ENCODE data around the gene OR2T27. TPM values are rescaled to one million over a fixed set of nuclear protein-coding genes. Genes with fewer than 3 reads are reported as not detected.
"Not testable (repeated sequence)": the region's sequence is repeated elsewhere in the genome, so short reads cannot be mapped to it uniquely, and the experiment has no call there.

OR2T27 gene
- total RNA-seq, 1 experiment from 2014 or later: not detected

DNA sequence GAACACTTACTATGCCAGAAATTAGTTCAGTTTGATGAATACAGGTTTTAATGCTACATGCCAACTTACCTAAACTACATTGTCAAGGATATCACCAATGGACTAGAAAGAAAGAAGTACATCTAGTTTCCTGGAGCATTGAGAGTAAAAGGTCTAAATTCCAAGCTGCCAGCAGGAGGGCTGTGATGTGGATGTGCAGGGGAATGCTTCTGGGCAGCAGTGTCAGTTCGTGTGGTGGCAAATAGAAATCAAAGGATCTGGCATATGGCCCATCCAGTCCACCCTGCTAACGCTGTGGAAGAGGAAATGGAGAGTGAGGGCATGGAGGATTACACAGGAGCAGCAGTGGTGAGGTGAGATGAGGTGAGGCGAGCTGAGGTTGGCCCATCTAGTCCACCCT is 10.2 kb downstream of the OR2T27 start, which contains the start of gene OR2T35:
TSS of gene OR2T35 (minus strand) at position 101 of the 400 bp plus-strand sequence. CDS start 6,020 bp downstream, outside the sequence.
- H3K36me3 Mint-ChIP-seq; ATAC-seq; CTCF ChIA-PET; H3K27me3 Mint-ChIP-seq (ENCODE audit: low read depth); POLR2A ChIA-PET; H3K27ac Mint-ChIP-seq; DNase-seq (ENCODE audit: low spot score); H3K4me3 Mint-ChIP-seq; H3K4me1 Mint-ChIP-seq: not testable (repeated sequence)
- H3K9me3 Mint-ChIP-seq: peaks cover 14% of the 10 kb centered on the region

DNA sequence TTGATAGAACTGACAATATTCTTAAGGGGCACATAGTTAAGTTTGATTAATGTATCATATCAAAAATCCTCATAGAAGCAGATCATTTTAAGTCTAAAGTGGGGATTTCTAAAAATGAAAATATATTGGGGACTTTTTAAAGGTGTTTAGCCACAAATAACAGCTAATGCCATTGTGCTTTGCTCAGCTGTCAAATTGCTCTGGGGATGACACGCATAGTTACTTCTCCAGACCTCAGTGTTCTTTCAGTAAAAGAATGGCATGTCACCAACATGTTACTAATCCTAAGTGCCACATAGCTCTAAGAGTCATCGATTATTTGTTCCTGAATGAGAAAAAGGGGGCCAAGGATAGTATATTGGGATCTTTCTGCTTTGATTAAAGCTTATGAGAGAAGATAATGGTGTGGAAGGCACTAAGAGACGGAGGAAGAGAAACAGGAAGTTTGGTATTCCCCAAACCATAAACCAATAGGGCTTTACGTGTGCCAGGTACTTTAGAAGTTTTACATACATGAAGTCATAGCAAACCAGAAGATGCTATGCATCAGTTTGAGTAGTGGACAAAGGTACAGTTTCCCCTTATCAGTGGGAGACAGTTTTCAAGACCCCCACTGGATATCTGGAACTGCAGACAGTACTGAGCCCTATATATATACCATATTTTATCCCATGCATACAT is 12.2 kb downstream of the OR2T27 start:
- ATAC-seq; POLR2A ChIA-PET; CTCF ChIA-PET; H3K27ac Mint-ChIP-seq; H3K27me3 Mint-ChIP-seq (ENCODE audit: low read depth); H3K4me1 Mint-ChIP-seq; H3K9me3 Mint-ChIP-seq; H3K36me3 Mint-ChIP-seq; DNase-seq (ENCODE audit: low spot score); H3K4me3 Mint-ChIP-seq: not testable (repeated sequence)

DNA sequence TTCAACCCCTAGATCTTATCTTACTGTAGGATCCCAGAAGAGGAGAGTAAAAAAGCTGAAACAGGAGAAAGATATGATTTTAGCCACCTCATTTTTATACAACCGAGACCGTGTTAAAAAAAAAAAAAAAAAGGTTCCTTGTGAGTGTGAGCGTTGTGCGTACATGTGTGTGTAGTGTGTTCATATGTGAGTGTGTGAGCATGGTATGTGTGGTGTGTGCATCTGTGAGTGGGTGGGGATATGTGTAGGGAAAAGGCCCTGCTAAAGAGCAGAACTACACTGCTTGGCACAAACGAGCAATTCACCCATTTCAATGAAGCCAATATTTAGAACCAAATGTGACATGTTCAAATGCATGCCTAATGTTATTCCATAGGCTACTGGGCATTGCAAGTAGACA is 13.7 kb downstream of the OR2T27 start:
- H3K4me1 Mint-ChIP-seq; DNase-seq (ENCODE audit: low spot score); H3K27ac Mint-ChIP-seq; H3K9me3 Mint-ChIP-seq; H3K4me3 Mint-ChIP-seq; POLR2A ChIA-PET; H3K27me3 Mint-ChIP-seq (ENCODE audit: low read depth); H3K36me3 Mint-ChIP-seq; CTCF ChIA-PET; ATAC-seq: not testable (repeated sequence)

DNA sequence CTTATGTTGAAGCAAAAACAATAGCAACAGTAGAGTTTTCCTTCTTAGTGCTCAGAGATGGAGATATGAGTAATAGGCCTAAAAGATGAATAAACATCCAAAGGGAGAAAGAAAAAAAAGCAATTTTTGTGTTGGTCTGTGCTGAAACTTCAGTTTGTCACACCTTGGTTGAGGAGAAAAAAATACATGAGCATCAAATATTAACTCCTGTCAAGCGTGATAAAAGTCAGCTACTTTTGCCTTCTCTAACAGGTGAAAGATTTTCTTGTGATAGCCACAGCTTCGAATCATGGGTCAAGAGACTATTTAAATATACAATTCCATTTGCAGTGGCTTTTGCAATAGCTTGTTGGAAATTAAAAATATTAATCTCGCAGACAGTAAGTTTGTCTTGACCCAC is 14.4 kb downstream of the OR2T27 start:
- POLR2A ChIA-PET; DNase-seq (ENCODE audit: low spot score); H3K27ac Mint-ChIP-seq; H3K9me3 Mint-ChIP-seq; ATAC-seq; H3K36me3 Mint-ChIP-seq; H3K4me3 Mint-ChIP-seq; CTCF ChIA-PET; H3K4me1 Mint-ChIP-seq; H3K27me3 Mint-ChIP-seq (ENCODE audit: low read depth): not testable (repeated sequence)

DNA sequence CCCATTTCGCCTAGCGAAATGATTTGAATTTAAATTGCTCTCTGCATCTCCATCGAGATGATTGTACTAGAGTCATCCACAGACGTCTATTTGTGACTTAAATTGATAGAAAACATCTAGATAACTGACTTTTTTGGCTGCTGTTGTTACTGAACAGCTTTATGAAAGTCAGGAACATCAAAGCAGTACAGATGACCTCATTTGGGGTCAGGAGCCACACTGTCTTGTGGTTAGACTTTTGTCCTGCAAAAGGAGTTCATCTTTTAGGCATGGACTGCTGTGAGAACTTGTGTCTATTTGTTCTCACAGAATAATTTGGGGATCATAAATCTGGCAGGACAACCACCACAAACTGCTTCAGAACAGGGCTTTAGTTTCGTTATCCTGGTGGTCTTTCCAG is 15.7 kb downstream of the OR2T27 start:
- H3K27ac Mint-ChIP-seq; H3K4me3 Mint-ChIP-seq; ATAC-seq; CTCF ChIA-PET; DNase-seq (ENCODE audit: low spot score); H3K4me1 Mint-ChIP-seq; H3K36me3 Mint-ChIP-seq; H3K27me3 Mint-ChIP-seq (ENCODE audit: low read depth); POLR2A ChIA-PET; H3K9me3 Mint-ChIP-seq: not testable (repeated sequence)

DNA sequence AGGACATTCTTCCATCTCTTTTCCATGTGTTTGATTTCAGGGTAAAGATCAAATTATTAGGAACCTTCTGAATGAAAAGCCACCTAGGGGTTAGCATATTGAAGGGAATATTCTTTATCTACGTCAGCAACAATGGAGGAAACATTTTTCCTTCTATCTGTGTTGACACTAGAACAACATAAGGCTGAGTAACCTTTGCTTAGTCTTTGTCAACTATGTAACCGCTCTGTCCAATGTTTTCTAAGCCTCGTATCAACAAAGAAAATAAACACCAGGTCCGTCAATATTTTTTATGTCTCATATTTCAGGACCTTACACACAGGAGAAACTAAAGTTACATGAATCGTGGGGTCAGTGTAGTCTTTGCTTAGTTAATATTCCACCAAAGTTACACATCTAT is 18.7 kb downstream of the OR2T27 start:
- H3K9me3 Mint-ChIP-seq, ATAC-seq, H3K27ac Mint-ChIP-seq: not testable (repeated sequence)

DNA sequence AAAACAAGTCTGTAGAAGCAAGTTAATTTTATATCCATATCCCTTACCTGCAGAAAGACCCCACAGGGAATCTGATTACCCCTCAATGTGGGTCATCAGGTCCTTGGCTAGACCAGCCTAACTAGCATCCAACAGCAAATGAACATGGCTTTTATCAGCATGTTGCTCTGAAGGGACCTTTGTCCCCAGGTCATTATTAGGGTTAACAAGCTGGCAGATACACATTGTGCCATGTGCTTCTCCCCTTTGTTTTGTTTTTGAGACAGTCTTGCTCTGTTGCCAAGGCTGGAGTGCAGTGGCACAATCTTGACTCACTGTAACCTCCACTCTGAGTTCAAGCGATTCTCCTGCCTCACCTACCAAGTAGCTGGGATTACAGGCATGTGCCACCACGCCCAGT is 20.3 kb downstream of the OR2T27 start, which contains the start of gene OR2T11:
TSS of gene OR2T11 (minus strand) at position 101 of the 400 bp plus-strand sequence. CDS start 7,963 bp downstream, outside the sequence.
- H3K4me1 Mint-ChIP-seq; POLR2A ChIA-PET; H3K4me3 Mint-ChIP-seq; H3K9me3 Mint-ChIP-seq; H3K27ac Mint-ChIP-seq; ATAC-seq; H3K27me3 Mint-ChIP-seq (ENCODE audit: low read depth); CTCF ChIA-PET; DNase-seq (ENCODE audit: low spot score): not testable (repeated sequence)
- peaks cover 20% of the 10 kb centered on the region for H3K36me3 Mint-ChIP-seq

More for the DNA sequence above, 18.7 kb downstream of the OR2T27 start:
- CTCF ChIA-PET; H3K4me1 Mint-ChIP-seq; DNase-seq (ENCODE audit: low spot score); H3K4me3 Mint-ChIP-seq; H3K27me3 Mint-ChIP-seq (ENCODE audit: low read depth); POLR2A ChIA-PET; H3K36me3 Mint-ChIP-seq: not testable (repeated sequence)

DNA sequence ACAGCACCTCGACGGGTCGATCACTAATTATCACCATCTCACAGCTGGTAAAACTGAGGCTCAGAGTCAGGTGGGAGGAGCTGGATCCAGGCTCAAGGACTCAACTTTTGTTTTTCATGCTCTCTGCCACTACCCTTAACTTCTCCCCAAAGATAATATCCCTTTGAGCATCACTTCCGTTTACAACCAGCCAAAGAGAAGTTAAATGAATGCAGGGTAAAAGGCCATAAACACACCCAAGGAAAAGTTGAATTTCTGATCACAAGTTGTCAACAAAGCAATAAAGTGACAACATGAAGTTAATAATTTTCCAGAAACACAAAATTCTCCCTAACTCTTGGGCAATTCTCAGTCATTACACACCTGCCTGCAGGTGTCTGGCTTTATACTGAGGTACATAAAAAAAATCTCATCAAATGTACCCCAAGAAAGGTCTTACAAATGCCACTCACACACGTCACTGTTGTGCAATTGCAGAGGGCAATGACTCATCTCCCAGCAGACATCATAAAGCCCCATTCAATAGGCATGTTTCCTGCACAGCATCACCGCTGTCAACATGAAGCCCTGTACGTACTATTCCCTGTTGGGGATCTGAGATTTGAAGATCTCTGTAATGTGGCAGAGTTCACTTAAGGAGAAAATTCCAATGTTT is 23.8 kb downstream of the OR2T27 start:
- no peak overlapping the region for H3K4me3 Mint-ChIP-seq
- ChIA-PET POLR2A (no interaction called here), CTCF (no interaction called here)
- no peak for TF ChIP-seq HMGA2 (CRISPR knock-in tag; IDR thresholded peaks at IDR 0.05)
- H3K9me3 Mint-ChIP-seq: peaks cover 8% of the 10 kb centered on the region
- H3K27ac Mint-ChIP-seq: no peak overlapping the region
- no peak for DNase-seq (ENCODE audit: low spot score)
- peaks cover 13% of the 10 kb centered on the region for H3K27me3 Mint-ChIP-seq (ENCODE audit: low read depth)
- H3K4me1 Mint-ChIP-seq: no peaks in the 10 kb centered on the region
- ATAC-seq: no peak
- H3K36me3 Mint-ChIP-seq: peaks cover 43% of the 10 kb centered on the region

DNA sequence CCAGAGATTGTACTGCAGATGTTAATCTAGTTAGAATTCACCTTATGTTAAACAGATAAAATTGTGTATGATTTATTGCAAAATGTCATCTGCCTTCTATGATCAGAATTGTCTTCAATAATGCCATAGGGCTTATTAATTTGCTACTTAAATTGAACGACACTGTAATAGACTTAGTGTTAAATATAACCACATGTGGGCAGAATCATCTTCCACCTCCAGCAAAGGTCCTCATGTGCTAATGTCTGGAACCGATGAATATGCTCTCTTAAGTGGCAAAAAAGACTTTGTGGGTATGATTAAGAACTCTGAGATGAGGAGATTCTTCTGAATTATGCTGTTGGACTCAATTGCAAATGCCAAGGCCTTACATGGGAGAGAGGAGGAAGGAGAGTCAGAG is 24.8 kb downstream of the OR2T27 start:
- Mint-ChIP-seq H3K4me1 (no peaks in the 10 kb centered on the region), H3K27ac (no peak overlapping the region), H3K9me3 (peaks cover 8% of the 10 kb centered on the region), H3K4me3 (no peak overlapping the region), H3K36me3 (peaks cover 43% of the 10 kb centered on the region), H3K27me3 (ENCODE audit: low read depth) (peaks cover 13% of the 10 kb centered on the region)
- DNase-seq (ENCODE audit: low spot score) (no peak), ATAC-seq (no peak)
- TF ChIP-seq GTF2I (CRISPR knock-in tag; conservative IDR thresholded peaks at IDR 0.05) (no peak), TP53 (CRISPR knock-in tag; IDR thresholded peaks at IDR 0.05) (no peak)
- ChIA-PET POLR2A (no interaction called here), CTCF (no interaction called here)

All from WTC11 (cell line).